WTC11 (cell line): ENCODE results near the gene MRNIP. TPM values are rescaled to one million over a fixed set of nuclear protein-coding genes. Genes with fewer than 3 reads are reported as not detected.
"Not testable (repeated sequence)": the region's sequence is repeated elsewhere in the genome, so short reads cannot be mapped to it uniquely, and the experiment has no call there.

Experiments used
- ATAC-seq: fragments of 200-7000 bp; cut with Tn5 transposase; 2 replicates; pipeline ENCODE4 v1.10.0; 2021; ENCODE audit warnings: mild to moderate bottlenecking, moderate library complexity
- CTCF ChIA-PET: fragments of 300-600 bp; sonication (Branson Sonifier 250); formaldehyde crosslinking; loops from one replicate; lab custom pipeline; 2021; ENCODE audit warnings: antibody characterized with exemption; lab: Charles Lee
- POLR2A ChIA-PET: fragments of 350-600 bp; sonication (Branson Sonifier 250); formaldehyde crosslinking; loops from one replicate; lab custom pipeline; 2021; ENCODE audit warnings: antibody characterized with exemption; lab: Charles Lee
- DNase-seq: peaks from one replicate; pipeline ENCODE4 v3.0.0; 2021; ENCODE audit warnings: low spot score
- H3K27ac Mint-ChIP-seq: 2 replicates; pipeline ENCODE4 v1.8.0; 2021; ENCODE audit warnings: mixed read lengths
- H3K27me3 Mint-ChIP-seq: 2 replicates; pipeline ENCODE4 v1.8.0; 2021; ENCODE audit warnings: low read depth, mild to moderate bottlenecking, moderate library complexity, mixed read lengths
- H3K36me3 Mint-ChIP-seq: 2 replicates; pipeline ENCODE4 v1.8.0; 2021; ENCODE audit warnings: mixed read lengths
- H3K4me1 Mint-ChIP-seq: 2 replicates; pipeline ENCODE4 v1.8.0; 2022; ENCODE audit warnings: mixed read lengths
- H3K4me3 Mint-ChIP-seq: 2 replicates; pipeline ENCODE4 v1.8.0; 2021; ENCODE audit warnings: mild to moderate bottlenecking, moderate library complexity, mixed read lengths
- H3K9me3 Mint-ChIP-seq: 2 replicates; pipeline ENCODE4 v1.8.0; 2021; ENCODE audit warnings: mixed read lengths
- AR ChIP-seq: fragments of 250-450 bp; sonication (Bioruptor Pico); IDR thresholded peaks from 2 replicates; pipeline ENCODE4 v1.9.0; 2021; ENCODE audit warnings: mild to moderate bottlenecking
- ATF1 ChIP-seq: sonication (generic); formaldehyde crosslinking; IDR thresholded peaks from 2 replicates; pipeline ENCODE4 v1.8.1; 2023; ENCODE audit warnings: mild to moderate bottlenecking, moderate library complexity, missing genetic modification reagents
- CREM ChIP-seq: sonication (generic); formaldehyde crosslinking; IDR thresholded peaks from 2 replicates; pipeline ENCODE4 v1.8.1; 2022; ENCODE audit warnings: mild to moderate bottlenecking, missing genetic modification reagents, moderate library complexity
- E2F5 ChIP-seq: sonication (generic); formaldehyde crosslinking; IDR thresholded peaks from 2 replicates; pipeline ENCODE4 v1.8.1; 2022; ENCODE audit warnings: mild to moderate bottlenecking, moderate library complexity, missing genetic modification reagents
- ESRRA ChIP-seq: sonication (generic); formaldehyde crosslinking; IDR thresholded peaks from 2 replicates; pipeline ENCODE4 v1.8.1; 2022; ENCODE audit warnings: mild to moderate bottlenecking, missing genetic modification reagents, borderline replicate concordance
- FOXK1 ChIP-seq: sonication (generic); formaldehyde crosslinking; IDR thresholded peaks from 2 replicates; pipeline ENCODE4 v1.8.0; 2022; ENCODE audit warnings: mild to moderate bottlenecking, moderate library complexity, missing genetic modification reagents
- FOXP1 ChIP-seq: sonication (generic); formaldehyde crosslinking; IDR thresholded peaks from 2 replicates; pipeline ENCODE4 v1.8.0; 2022; ENCODE audit warnings: missing genetic modification reagents, mild to moderate bottlenecking, moderate library complexity, borderline replicate concordance
- GRHL2 ChIP-seq: fragments of 250-450 bp; sonication (Bioruptor Pico); IDR thresholded peaks from 2 replicates; pipeline ENCODE4 v1.8.0; 2022; ENCODE audit warnings: mild to moderate bottlenecking, moderate library complexity; ENCODE audit not compliant: insufficient replicate concordance, severe bottlenecking
- NR2C2 ChIP-seq: sonication (generic); formaldehyde crosslinking; IDR thresholded peaks from 2 replicates; pipeline ENCODE4 v1.8.0; 2022; ENCODE audit warnings: mild to moderate bottlenecking, missing genetic modification reagents
- NR3C1 ChIP-seq: sonication (generic); formaldehyde crosslinking; conservative IDR thresholded peaks from 2 replicates; pipeline ENCODE4 v1.8.1; 2023; ENCODE audit warnings: low read depth, mild to moderate bottlenecking, missing genetic modification reagents
- ZNF219 ChIP-seq: sonication (generic); formaldehyde crosslinking; IDR thresholded peaks from 2 replicates; pipeline ENCODE4 v1.8.0; 2023; ENCODE audit warnings: missing genetic modification reagents, mild to moderate bottlenecking, borderline replicate concordance
- ZNF281 ChIP-seq: sonication (generic); formaldehyde crosslinking; IDR thresholded peaks from 2 replicates; pipeline ENCODE4 v1.8.0; 2023; ENCODE audit warnings: mild to moderate bottlenecking, missing genetic modification reagents
- ZNF396 ChIP-seq: fragments of 250-450 bp; sonication (Bioruptor Pico); IDR thresholded peaks from 2 replicates; pipeline ENCODE4 v1.8.0; 2021; ENCODE audit warnings: mild to moderate bottlenecking, moderate library complexity, borderline replicate concordance
- ZNF512 ChIP-seq: sonication (generic); formaldehyde crosslinking; IDR thresholded peaks from 2 replicates; pipeline ENCODE4 v1.8.1; 2022; ENCODE audit warnings: missing genetic modification reagents, borderline replicate concordance
- total RNA-seq: library from RNA; stranded (reverse); gene quantifications from 3 replicates; pipeline ENCODE4 v1.2.3, GENCODE V29; 2021

MRNIP gene
- total RNA-seq, 1 experiment from 2014 or later, result 42.0 TPM

- TF ChIP-seq E2F5 (CRISPR knock-in tag) (no peak), ZNF219 (no peak)
These were observed 21.3 kb downstream of the MRNIP start (continued) for GRCh38 chr5:179837076-179838011.

- H3K27ac Mint-ChIP-seq, result no peak overlapping the region
- TF ChIP-seq ZNF281, result no peak
- TF ChIP-seq AR (CRISPR knock-in tag), result no peak
- no peak for TF ChIP-seq FOXK1 (CRISPR knock-in tag)
- TF ChIP-seq ZNF512 (CRISPR knock-in tag), result no peak
- TF ChIP-seq ZNF396 (CRISPR knock-in tag), result no peak
- TF ChIP-seq CREM (CRISPR knock-in tag), result no peak
- no peak for TF ChIP-seq GRHL2 (CRISPR knock-in tag)
- TF ChIP-seq ATF1 (CRISPR knock-in tag), result no peak
- TF ChIP-seq NR3C1 (CRISPR knock-in tag), result no peak
- no peak for TF ChIP-seq FOXP1 (CRISPR knock-in tag)
- no peak for TF ChIP-seq ESRRA
- no peak for TF ChIP-seq ZNF219
- TF ChIP-seq NR2C2 (CRISPR knock-in tag), result no peak
- H3K4me3 Mint-ChIP-seq, result no peak overlapping the region
- ATAC-seq (peak; percentile 24; the same call in 1 of the 2 replicates), DNase-seq (no peak)
- H3K27me3 Mint-ChIP-seq, result no peaks in the 10 kb centered on the region; the same call in 1 of the 2 replicates
- ChIA-PET POLR2A (no interaction called here), CTCF (no interaction called here)
- H3K4me1 Mint-ChIP-seq, result no peaks in the 10 kb centered on the region
- peaks cover 11% of the 10 kb centered on the region for H3K9me3 Mint-ChIP-seq
- peaks cover 78% of the 10 kb centered on the region for H3K36me3 Mint-ChIP-seq
These were observed 22.2 kb downstream of the MRNIP start for GRCh38 chr5:179836225-179837019.

- POLR2A ChIA-PET, result not testable (repeated sequence)
These were observed 23.7 kb downstream of the MRNIP start for GRCh38 chr5:179834871-179835270.

More at GRCh38 chr5:179834871-179835270, 23.7 kb downstream of the MRNIP start:
- DNase-seq, ATAC-seq, H3K27ac Mint-ChIP-seq, CTCF ChIA-PET, H3K4me1 Mint-ChIP-seq, H3K4me3 Mint-ChIP-seq, H3K27me3 Mint-ChIP-seq: not testable (repeated sequence)
- Mint-ChIP-seq H3K36me3 (peaks cover 76% of the 10 kb centered on the region), H3K9me3 (peaks cover 13% of the 10 kb centered on the region)
